ENCODE results near the gene CGB1.

Gene CGB1

GRCh38 chr19:48993175-48994034, 43.3 kb downstream of the CGB1 start, which contains the start of the genes GYS1 and RUVBL2:
TSS of gene GYS1 (minus strand) at chr19:48993309. CDS start at chr19:48993112, 197 bp downstream.
TSS of gene RUVBL2 (plus strand) at chr19:48993887. CDS start at chr19:48993912, 25 bp downstream.
- peak; percentile 98 for DNase-seq

- DNase-seq, result no peak
Measured at GRCh38 chr19:48992581-48993174, 44.0 kb downstream of the CGB1 start.

DNA sequence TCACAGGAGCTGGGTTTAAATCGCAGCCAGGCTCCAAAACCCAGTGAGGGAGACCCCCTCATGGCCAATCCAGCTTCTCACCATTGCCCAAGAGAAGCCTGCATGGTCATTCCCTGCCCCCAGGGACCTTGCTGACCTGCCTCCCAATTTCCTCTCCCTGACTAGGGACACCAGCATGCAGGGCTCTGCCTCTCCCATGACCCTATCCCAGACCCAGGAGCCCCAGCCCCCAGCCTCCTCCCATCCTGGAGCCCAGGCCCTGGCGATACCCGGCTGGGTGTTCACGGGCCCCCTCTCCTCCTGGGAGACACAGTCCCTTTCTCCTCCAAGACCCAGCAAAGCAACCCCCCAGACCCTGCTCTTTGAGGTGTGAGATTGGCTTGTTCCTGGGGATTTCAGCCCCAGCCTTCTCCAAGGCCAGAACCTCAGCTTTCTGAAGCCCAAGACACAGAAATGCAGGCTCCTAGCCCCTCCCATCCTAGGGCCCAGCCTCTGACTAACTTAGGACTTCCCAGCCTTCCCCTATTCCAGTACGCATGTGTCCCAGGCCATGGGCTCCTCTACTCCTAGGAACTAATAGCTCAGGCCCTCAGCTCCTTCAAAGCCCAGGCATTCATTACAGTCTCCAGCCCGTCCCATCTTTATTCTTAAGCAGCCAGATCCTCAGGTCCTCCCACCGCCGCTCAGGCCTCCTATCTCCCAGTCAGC, 44.7 kb downstream of the CGB1 start:
- no peak for DNase-seq

GRCh38 chr19:48991011-48991609, 45.6 kb downstream of the CGB1 start:
- DNase-seq, result no peak

- no peak for DNase-seq
Measured at GRCh38 chr19:48990400-48990799, 46.3 kb downstream of the CGB1 start.

GRCh38 chr19:48989701-48990291, 46.9 kb downstream of the CGB1 start:
- DNase-seq, result no peak

- no peak for DNase-seq
Measured at GRCh38 chr19:48988860-48989259, 47.8 kb downstream of the CGB1 start.

GRCh38 chr19:48988286-48988685, 48.4 kb downstream of the CGB1 start:
- DNase-seq, result no peak

DNA sequence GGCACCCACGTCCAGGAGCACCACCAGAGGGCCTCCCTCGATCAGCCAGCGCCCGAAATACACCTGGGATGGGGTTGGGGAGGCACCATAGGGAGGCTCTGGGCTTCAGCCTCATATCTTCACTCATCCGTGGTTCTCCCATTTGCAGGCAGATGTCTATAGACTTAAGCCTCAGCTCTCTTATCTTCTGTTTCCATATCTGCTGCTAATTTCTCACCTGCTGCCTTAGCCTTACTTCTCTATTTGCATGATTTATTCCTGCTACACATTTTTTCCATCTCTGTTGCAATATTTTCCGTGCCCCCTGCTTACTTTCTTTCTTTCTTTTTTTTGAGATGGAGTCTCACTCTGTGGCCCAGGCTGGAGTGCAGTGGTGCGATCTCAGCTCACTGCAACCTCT, 49.4 kb downstream of the CGB1 start:
- no peak for DNase-seq

- no peak for DNase-seq
Measured at GRCh38 chr19:48986211-48986610, 50.5 kb downstream of the CGB1 start.

DNA sequence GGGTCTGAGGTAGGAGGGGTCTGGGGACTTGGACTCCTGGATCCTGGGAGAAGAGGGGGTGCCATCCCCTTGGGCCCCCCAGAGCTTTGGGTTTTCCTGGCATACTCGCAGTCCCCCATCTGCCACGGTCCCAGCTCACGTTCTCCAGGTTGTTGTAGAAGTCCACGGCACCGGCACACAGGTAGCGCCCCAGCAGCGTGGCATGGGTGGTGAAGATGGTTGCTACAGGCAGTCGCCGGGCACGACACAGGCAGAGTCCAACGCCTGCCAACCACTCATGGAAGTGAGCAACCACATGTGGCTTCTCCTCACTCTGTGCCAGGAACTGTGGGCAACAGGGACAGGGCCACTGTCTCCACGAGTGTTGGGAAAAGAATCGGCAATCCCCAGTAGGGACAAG, 51.0 kb downstream of the CGB1 start:
- DNase-seq, result no peak

All from activated T-cell treated with anti-CD3 and anti-CD28 coated beads, Interleukin-2, amount 50 U/mL, for 1 hour (primary cell).